IgD-negative memory B cell (primary cell): ENCODE measurements around the gene LEMD1. TPM values are rescaled to one million over a fixed set of nuclear protein-coding genes. Genes with fewer than 3 reads are reported as not detected.
A peak's percentile ranks its signal among the peaks of the same experiment; 100 is the strongest.

Experiments used
- H3K27ac Mint-ChIP-seq, 3 donors: one replicate each; pipeline ENCODE4 v1.8.0; 2020 to 2022; ENCODE audit warnings: mild to moderate bottlenecking in 3 of 3, mixed read lengths in 3 of 3, moderate library complexity in 1 of 3
- H3K27me3 Mint-ChIP-seq: one replicate; pipeline ENCODE4 v1.8.0; 2021; ENCODE audit warnings: mixed read lengths
- H3K36me3 Mint-ChIP-seq: one replicate; pipeline ENCODE4 v1.8.0; 2020; ENCODE audit warnings: mild to moderate bottlenecking, mixed read lengths
- H3K4me1 Mint-ChIP-seq, 3 donors: one replicate each; pipeline ENCODE4 v1.8.0; 2020 to 2022; ENCODE audit warnings: mixed read lengths in 3 of 3, mild to moderate bottlenecking in 1 of 3
- H3K4me3 Mint-ChIP-seq, 4 donors: one replicate each; pipeline ENCODE4 v1.8.0; 2020 to 2022; ENCODE audit warnings: mild to moderate bottlenecking in 4 of 4, mixed read lengths in 4 of 4, moderate library complexity in 3 of 4
- H3K9me3 Mint-ChIP-seq, 3 donors: one replicate each; pipeline ENCODE4 v1.8.0; 2020 to 2021; ENCODE audit warnings: mixed read lengths in 3 of 3, mild to moderate bottlenecking in 1 of 3
- polyA plus RNA-seq: library from polyadenylated mRNA; unstranded; fragments of 300-500 nt; fragmentation: Illumina TruSeq; gene quantifications from one replicate; pipeline ENCODE4 v1.2.3, GENCODE V29; 2021

Gene LEMD1
- polyA plus RNA-seq, 1 donor from 2014 or later = not detected

GRCh38 chr1:205337481-205337880 is 84.4 kb downstream of the LEMD1 start:
- Mint-ChIP-seq H3K27me3 (peaks cover 2% of the 10 kb centered on the region), H3K27ac (peak overlapping the region in 1 of 3 donors; percentile 27), H3K4me1 (peaks cover 1 to 13% (median 2%) of the 10 kb centered on the region in 3 donors), H3K9me3 (no peaks in the 10 kb centered on the region), H3K4me3 (no peak overlapping the region), H3K36me3 (no peaks in the 10 kb centered on the region)

GRCh38 chr1:205335692-205336091 is 86.2 kb downstream of the LEMD1 start:
- H3K4me1 Mint-ChIP-seq = peaks cover 1 to 9% (median 3%) of the 10 kb centered on the region in 3 donors
- H3K4me3 Mint-ChIP-seq = no peak overlapping the region
- H3K27me3 Mint-ChIP-seq = no peaks in the 10 kb centered on the region
- H3K9me3 Mint-ChIP-seq = no peaks in the 10 kb centered on the region
- H3K27ac Mint-ChIP-seq = no peak overlapping the region
- H3K36me3 Mint-ChIP-seq = no peaks in the 10 kb centered on the region

- H3K4me3 Mint-ChIP-seq = no peak overlapping the region
These were observed 89.7 kb downstream of the LEMD1 start for GRCh38 chr1:205332015-205332791.

More at GRCh38 chr1:205332015-205332791, 89.7 kb downstream of the LEMD1 start:
- Mint-ChIP-seq H3K27me3 (no peaks in the 10 kb centered on the region), H3K9me3 (no peaks in the 10 kb centered on the region), H3K4me1 (peaks cover 1 to 9% (median 1%) of the 10 kb centered on the region in 3 donors), H3K27ac (no peak overlapping the region), H3K36me3 (peaks cover 1% of the 10 kb centered on the region)

Other genes with a start within 250 kb of the LEMD1 start
- gene DSTYK, start 210.4 kb downstream of the LEMD1 start, polyA plus RNA-seq = 6.1 TPM
- 0.11 TPM for gene TMCC2, start 194.1 kb downstream of the LEMD1 start, polyA plus RNA-seq
- gene NUAK2, start 100.3 kb downstream of the LEMD1 start, polyA plus RNA-seq = 91.9 TPM
- gene KLHDC8A, start 65.1 kb downstream of the LEMD1 start, polyA plus RNA-seq = 0.20 TPM
- gene BLACAT1, start 34.0 kb upstream of the LEMD1 start, polyA plus RNA-seq = not detected
- 0.95 TPM for gene CDK18, start 82.6 kb upstream of the LEMD1 start, polyA plus RNA-seq
- gene ELK4, start 210.0 kb upstream of the LEMD1 start, polyA plus RNA-seq = 4.7 TPM